Prostate gland (tissue), 2 donors: ENCODE data around the gene FCRLB. TPM values are rescaled to one million over a fixed set of nuclear protein-coding genes. Genes with fewer than 3 reads are reported as not detected.

ENCODE experiments used
- DNase-seq: peaks from one replicate; pipeline ENCODE4 v3.0.0-alpha.2; 2019; ENCODE audit warnings: low spot score
- H3K27ac ChIP-seq, 2 donors: fragments of 200-600 bp; sonication (generic); 2 replicates each; pipeline ENCODE4 v1.5.1; 2017 to 2019
- H3K27me3 ChIP-seq: fragments of 200-600 bp; sonication (generic); replicated peaks from 2 replicates; pipeline ENCODE4 v1.5.1; 2019; ENCODE audit not compliant: insufficient read depth
- H3K36me3 ChIP-seq, 2 donors: fragments of 200-600 bp; sonication (generic); 1 replicate in 1 of 2; 2 replicates in 1 of 2; pipeline versions ENCODE4 v1.5.1 to v1.8.1; 2017 to 2019
- H3K4me1 ChIP-seq: fragments of 200-600 bp; sonication (generic); replicated peaks from 2 replicates; pipeline ENCODE4 v1.5.1; 2019
- H3K4me3 ChIP-seq, 2 donors: fragments of 200-600 bp; sonication (generic); 2 replicates each; pipeline ENCODE4 v1.5.1; 2017 to 2019
- H3K9me3 ChIP-seq: fragments of 200-600 bp; sonication (generic); 2 replicates; pipeline ENCODE4 v1.5.1; 2017
- CTCF ChIP-seq, 4 experiments: fragments of 200-600 bp in 2 of 4; fragments of 450-650 bp in 2 of 4; sonication (generic) in 2 of 4; IDR thresholded peaks; 1 replicate in 3 of 4; 2 replicates in 1 of 4; pipeline ENCODE4 v1.5.1; 2016 to 2019; ENCODE audit warnings: antibody characterized with exemption in 4 of 4, mild to moderate bottlenecking in 2 of 4, moderate library complexity in 2 of 4
- POLR2A ChIP-seq: fragments of 450-650 bp; IDR thresholded peaks from one replicate; pipeline ENCODE4 v1.6.1; 2016; ENCODE audit warnings: antibody characterized with exemption, mild to moderate bottlenecking
- POLR2AphosphoS5 ChIP-seq: sonication (generic); formaldehyde crosslinking; IDR thresholded peaks from one replicate; pipeline ENCODE4 v1.6.1; 2017; ENCODE audit warnings: antibody characterized with exemption
- WGBS: methylation state at CpG from one replicate; pipeline ENCODE4 v1.1.5; 2018; 5-methylcytosine and 5-hydroxymethylcytosine counted together
- intact Hi-C: fragments of 100-400 bp; cut with DNase I; formaldehyde crosslinking; loops from one replicate; pipeline ENCODE4 v1.14.2; 2022
- total RNA-seq, 2 donors: library from RNA; depleted of rRNA; stranded (reverse); fragments of >200 nt; gene quantifications; one replicate each; pipeline ENCODE4 v1.1.0, GENCODE V29; 2016

Gene FCRLB
- total RNA-seq, 2 donors from 2014 or later, result 0.36 to 2.3 TPM

- no peaks in the 10 kb centered on the region for H3K27me3 ChIP-seq
- intact Hi-C loops, result no loop called here
- peaks cover 7% of the 10 kb centered on the region for H3K4me1 ChIP-seq
- no peaks in the 10 kb centered on the region for H3K9me3 ChIP-seq
- no peak for DNase-seq
- WGBS, result 88% methylated on average over 3 of the region's 3 CpGs
- no peaks in the 10 kb centered on the region for H3K36me3 ChIP-seq
- no peak for TF ChIP-seq POLR2AphosphoS5
- no peak for TF ChIP-seq CTCF (IDR thresholded peaks at IDR 0.05)
- TF ChIP-seq POLR2A, result no peak
- H3K4me3 ChIP-seq, result no peak overlapping the region
- H3K27ac ChIP-seq, result no peak overlapping the region
Measured at GRCh38 chr1:161770250-161770649, 48.9 kb downstream of the FCRLB start.

- 79% methylated on average over 5 of the region's 5 CpGs for WGBS
- no peak for DNase-seq
- no peak overlapping the region for H3K4me3 ChIP-seq
- H3K27ac ChIP-seq, result no peak overlapping the region
- peaks cover 7% of the 10 kb centered on the region for H3K4me1 ChIP-seq
- no peaks in the 10 kb centered on the region for H3K9me3 ChIP-seq
- no peaks in the 10 kb centered on the region for H3K36me3 ChIP-seq
- TF ChIP-seq POLR2A, result no peak
- TF ChIP-seq POLR2AphosphoS5, result no peak
- no peak for TF ChIP-seq CTCF (IDR thresholded peaks at IDR 0.05)
- no peaks in the 10 kb centered on the region for H3K27me3 ChIP-seq
- intact Hi-C loops, result no loop called here
Measured at GRCh38 chr1:161771161-161771560, 49.8 kb downstream of the FCRLB start.

GRCh38 chr1:161771973-161772372, 50.6 kb downstream of the FCRLB start:
- intact Hi-C loops, result no loop called here
- WGBS, result 71% methylated on average over 2 of the region's 2 CpGs
- no peak overlapping the region for H3K4me3 ChIP-seq
- no peak overlapping the region for H3K27ac ChIP-seq
- DNase-seq, result no peak
- H3K4me1 ChIP-seq, result peaks cover 5% of the 10 kb centered on the region
- H3K9me3 ChIP-seq, result no peaks in the 10 kb centered on the region
- H3K36me3 ChIP-seq, result no peaks in the 10 kb centered on the region
- H3K27me3 ChIP-seq, result no peaks in the 10 kb centered on the region
- no peak for TF ChIP-seq CTCF (IDR thresholded peaks at IDR 0.05)
- no peak for TF ChIP-seq POLR2A
- TF ChIP-seq POLR2AphosphoS5, result no peak

- intact Hi-C loops, result no loop called here
- Histone ChIP-seq H3K4me1 (peaks cover under 1% of the 10 kb centered on the region), H3K4me3 (no peak overlapping the region), H3K27ac (no peak overlapping the region), H3K27me3 (no peaks in the 10 kb centered on the region), H3K9me3 (no peaks in the 10 kb centered on the region), H3K36me3 (no peaks in the 10 kb centered on the region)
- no peak for DNase-seq
- TF ChIP-seq POLR2A, result no peak
- no peak for TF ChIP-seq POLR2AphosphoS5
- no peak for TF ChIP-seq CTCF (IDR thresholded peaks at IDR 0.05)
Measured at GRCh38 chr1:161772397-161772796, 51.1 kb downstream of the FCRLB start.

GRCh38 chr1:161773791-161774190, 52.4 kb downstream of the FCRLB start:
- Histone ChIP-seq H3K36me3 (no peaks in the 10 kb centered on the region), H3K9me3 (no peaks in the 10 kb centered on the region), H3K27ac (no peak overlapping the region), H3K27me3 (no peaks in the 10 kb centered on the region), H3K4me1 (no peaks in the 10 kb centered on the region), H3K4me3 (no peak overlapping the region)
- no peak for DNase-seq
- 41% methylated on average over 4 of the region's 4 CpGs for WGBS
- intact Hi-C loops, result no loop called here
- TF ChIP-seq POLR2A, result no peak
- TF ChIP-seq CTCF (IDR thresholded peaks at IDR 0.05), result no peak
- TF ChIP-seq POLR2AphosphoS5, result no peak
